ENCODE results near the gene CNOT3.
A peak's percentile ranks its signal among the peaks of the same experiment; 100 is the strongest.
"Not testable (repeated sequence)": the region's sequence is repeated elsewhere in the genome, so short reads cannot be mapped to it uniquely, and the experiment has no call there.

CNOT3 gene

GRCh38 chr19:54137699-54138488 lies at the start of gene CNOT3:
Gene CNOT3 (plus strand): TSS chr19:54137762. CDS start chr19:54142979, 5,217 bp downstream.
- no peak for DNase-seq (ENCODE audit: low read depth in 2 of 2)

DNA sequence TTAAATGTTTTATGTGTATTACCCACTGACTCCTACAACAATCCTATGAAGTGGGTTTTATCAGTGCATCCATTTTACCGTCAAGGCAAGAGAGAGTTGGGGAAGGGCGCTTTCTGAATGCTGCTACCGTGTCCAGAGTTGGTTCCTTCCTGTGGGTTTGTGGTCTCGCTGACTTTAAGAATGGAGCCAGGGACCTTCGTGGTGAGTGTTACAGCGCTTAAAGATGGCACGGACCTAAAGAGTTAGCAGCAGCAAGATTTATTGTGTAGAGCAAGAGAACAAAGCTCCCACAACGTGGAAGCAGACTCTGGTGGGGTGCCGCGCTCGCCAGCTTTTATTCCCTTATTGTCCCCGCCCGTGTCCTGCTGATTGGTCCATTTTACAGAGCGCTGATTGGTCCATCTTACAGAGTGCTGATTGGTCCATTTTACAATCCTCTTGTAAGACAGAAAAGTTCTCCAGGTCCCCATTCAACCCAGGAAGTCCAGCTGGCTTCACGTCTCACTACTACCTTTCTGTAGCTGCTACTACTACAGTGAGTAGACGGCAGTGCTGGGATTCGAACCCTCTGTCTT lies 43.0 kb upstream of the CNOT3 start:
- DNase-seq (ENCODE audit: low read depth in 2 of 2), result no peak

DNA sequence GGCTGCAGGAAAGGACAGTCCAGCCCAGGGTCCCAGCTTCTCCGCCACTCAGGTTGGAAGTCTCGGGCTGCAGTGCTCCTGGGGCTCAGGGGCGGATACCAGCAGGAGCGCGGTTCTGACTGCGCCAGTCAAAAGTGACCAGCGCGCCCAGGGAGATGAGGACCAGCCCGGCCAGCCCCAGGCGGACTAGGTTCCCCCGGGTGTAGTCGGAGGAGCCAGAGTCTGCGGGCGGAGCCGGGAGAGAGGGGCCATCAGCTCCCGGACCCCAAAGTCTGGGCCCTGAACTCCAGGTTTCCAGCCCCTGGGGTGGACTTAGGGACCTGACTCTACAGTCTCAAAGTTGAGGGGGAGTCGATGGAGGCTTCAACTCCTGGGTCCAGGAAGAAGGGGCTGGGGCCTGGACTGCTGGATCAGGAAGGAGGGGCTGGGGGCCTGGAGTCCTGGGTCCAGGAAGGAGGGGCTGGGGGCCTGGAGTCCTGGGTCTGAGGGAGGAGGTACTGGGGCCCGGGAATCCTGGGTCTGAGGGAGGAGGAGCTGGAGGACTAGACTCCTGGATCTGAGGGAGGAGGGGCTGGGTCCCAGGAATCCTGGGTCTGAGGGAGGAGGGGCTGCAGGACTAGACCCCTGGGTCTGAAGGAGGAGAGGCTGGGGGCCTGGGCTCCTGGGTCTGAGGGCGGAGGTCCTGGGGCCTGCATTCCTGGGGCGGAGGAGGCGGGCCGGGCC lies 42.3 kb upstream of the CNOT3 start:
- no peak for DNase-seq (ENCODE audit: low read depth in 2 of 2)

- peak in 1 of 2 donors; percentile 25 for DNase-seq (ENCODE audit: low read depth in 2 of 2)
Observed at GRCh38 chr19:54095859-54096616, 41.5 kb upstream of the CNOT3 start.

DNA sequence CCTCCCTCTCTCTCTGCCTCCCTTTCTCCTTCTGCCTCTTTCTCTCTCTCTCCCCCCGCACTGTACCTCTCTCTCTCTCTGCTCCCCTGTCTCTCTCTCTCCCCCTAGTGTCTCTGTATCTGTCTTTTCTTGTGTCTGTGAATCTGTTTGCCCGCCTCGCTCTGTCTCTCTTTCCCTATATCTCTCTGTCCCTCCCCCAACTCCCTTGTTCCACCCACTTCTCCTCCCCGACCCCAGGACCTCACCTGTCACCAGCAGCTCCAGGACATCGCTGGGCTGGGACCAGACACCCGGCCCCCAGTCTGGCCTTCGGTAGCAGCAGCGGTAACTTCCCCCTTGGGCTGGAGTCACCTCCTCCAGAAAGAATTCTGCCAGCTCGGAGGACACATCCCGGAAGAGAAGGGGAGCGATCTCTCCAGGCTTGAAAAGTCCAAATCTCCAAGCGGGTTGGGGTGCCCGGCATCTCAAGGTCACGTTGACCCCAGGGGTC lies 40.9 kb upstream of the CNOT3 start:
- DNase-seq (ENCODE audit: low read depth in 2 of 2), result no peak

- DNase-seq (ENCODE audit: low read depth in 2 of 2), result no peak
Observed at GRCh38 chr19:54099190-54099902, 38.2 kb upstream of the CNOT3 start.

GRCh38 chr19:54099903-54100255 lies 37.7 kb upstream of the CNOT3 start:
- not testable (repeated sequence) for DNase-seq (ENCODE audit: low read depth in 2 of 2)

GRCh38 chr19:54100561-54100960 lies 37.0 kb upstream of the CNOT3 start, which contains the start of gene OSCAR:
Gene OSCAR (minus strand): TSS chr19:54100803. CDS start chr19:54100792, 11 bp downstream.
- DNase-seq (ENCODE audit: low read depth in 2 of 2), result no peak

DNA sequence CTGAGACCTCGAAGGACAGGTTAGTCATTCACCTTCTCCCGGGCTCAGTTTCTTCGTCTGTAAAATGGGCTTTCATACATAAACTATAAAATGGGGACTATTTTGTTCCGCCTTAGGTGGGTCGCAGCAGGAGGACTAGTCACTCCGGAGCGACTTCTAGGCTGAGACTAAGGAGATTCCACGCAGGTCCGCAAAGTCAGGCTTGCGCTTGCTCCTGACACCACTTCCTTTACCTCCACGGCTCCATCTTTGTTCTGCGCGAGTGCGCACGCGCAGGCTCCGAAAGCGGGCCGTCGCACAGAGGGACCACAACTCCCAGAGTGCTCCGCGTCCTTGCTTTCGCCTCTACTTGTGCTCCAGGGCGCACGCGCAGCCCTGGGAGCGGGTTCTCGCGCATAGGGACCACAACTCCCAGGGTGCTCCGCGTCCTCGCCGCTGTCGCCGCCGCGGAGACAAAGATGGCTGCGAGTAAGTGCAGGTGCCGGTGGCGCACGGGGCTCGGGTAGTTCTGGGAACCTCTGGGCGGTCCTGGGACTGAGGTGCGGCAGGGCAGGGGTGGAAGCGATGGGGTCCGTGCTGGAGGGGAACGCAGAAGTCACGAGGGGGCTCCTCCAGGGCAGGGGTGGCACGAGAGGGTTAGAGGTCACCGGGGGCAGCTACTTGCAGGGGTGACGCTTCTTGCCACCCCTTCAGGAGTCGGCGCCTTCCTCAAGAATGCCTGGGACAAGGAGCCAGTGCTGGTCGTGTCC lies 35.0 kb upstream of the CNOT3 start, which contains the start of gene NDUFA3:
NDUFA3 (plus strand) TSS at position 435 of the 749 bp plus-strand sequence; CDS start at position 459, 24 bp downstream.
- DNase-seq (ENCODE audit: low read depth in 2 of 2), result peak; percentile 95

DNA sequence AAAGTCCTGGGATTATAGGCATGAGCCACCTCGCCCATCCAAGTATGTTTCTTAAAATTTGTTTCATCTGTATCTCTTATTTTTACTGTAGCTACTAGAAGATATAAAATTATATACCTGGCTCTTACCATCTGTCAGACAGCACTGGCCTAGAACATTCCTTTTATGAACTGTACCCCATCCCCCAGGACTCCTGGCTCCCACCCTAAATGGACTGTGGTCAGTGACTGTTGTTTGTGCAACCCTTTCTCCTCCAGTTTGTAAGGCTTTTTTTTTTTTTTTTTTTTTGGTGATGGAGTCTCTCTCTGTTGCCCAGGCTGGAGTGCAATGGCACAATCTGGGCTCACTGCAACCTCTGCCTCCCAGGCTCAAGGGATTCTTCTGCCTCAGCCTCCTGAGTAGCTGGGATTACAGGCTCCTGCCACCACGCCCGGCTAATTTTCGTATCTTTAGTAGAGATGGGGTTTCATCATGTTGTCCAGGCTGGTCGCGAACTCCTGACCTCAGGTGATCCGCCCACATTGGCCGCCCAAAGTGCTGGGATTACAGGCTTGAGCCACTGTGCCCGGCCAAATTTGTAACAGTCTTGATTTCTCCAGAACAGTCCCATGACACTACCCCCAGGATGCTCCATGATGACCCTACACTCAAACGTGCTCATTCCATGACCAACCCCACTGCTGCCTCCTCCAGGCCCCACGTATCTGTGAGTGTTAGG lies 32.4 kb upstream of the CNOT3 start:
- DNase-seq (ENCODE audit: low read depth in 2 of 2), result no peak

DNA sequence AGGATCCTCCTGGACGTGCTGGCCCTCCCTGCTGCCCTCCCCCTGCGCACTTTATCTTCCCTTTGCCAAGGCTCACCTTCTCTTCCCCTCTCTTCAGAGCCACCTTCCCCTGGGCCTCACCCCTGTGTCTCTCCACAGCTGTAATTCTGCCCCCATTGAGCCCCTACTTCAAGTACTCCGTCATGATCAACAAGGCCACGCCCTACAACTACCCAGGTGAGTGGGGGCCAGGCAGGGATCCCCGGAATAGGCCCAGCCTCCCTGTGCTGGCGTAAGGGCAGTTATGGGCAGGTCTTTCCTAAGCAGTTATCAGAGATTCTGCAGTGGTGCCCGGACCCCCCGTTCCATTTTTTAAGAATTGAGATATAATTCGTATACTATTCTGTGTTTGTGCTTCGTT lies 31.8 kb upstream of the CNOT3 start:
- DNase-seq (ENCODE audit: low read depth in 2 of 2), result no peak

GRCh38 chr19:54106716-54107115 lies 30.8 kb upstream of the CNOT3 start:
- no peak for DNase-seq (ENCODE audit: low read depth in 2 of 2)

DNA sequence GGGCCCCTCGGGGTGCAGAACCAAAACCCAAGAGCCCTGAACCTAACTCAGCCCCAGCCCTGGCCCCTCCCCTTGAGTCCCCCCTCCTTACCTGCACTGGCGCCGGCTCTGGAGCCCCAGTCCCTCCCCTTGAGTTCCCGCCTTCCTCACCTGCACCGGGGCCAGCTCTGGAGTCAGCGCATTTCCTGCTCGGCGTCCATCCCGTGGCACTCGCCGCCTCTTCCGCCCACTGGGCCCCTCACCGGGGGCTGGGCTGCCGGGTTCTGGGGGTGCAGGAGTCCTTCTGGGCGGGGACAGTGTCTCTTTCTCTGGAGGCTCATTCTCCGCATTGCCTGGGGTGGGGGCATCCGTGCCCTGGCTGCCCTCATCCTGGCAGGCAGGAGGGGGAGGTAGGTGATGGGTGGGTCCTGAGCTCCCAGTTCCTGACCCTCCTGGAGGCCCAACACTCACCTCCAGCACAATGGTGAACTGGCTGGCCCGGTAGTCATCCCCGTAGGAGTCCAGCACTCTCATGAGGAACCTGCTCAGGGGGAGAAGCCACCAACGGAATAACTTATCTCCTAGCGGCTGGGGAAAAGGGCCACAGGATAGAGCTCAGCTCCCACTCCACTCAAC lies 29.6 kb upstream of the CNOT3 start:
- no peak for DNase-seq (ENCODE audit: low read depth in 2 of 2)

DNA sequence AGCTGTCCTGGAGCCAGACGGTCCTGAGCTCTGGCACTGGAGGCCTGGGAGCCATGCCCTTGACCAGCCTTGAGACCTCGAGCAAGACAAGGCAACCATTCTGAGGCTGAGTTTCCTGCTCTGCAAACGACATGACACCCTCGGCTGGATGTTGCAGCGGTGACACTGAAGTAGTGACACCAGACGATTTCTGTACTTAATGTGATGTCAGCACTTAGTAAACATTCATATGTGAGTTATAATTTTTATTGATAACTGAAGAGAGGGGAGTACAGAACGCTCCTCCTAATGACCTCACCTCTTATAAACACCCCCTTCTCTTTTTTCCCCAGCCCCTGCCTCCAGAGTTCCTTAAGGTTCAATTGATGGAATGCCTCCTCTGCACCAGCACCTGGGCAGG lies 29.1 kb upstream of the CNOT3 start:
- DNase-seq (ENCODE audit: low read depth in 2 of 2), result no peak

GRCh38 chr19:54109651-54110050 lies 27.9 kb upstream of the CNOT3 start:
- DNase-seq (ENCODE audit: low read depth in 2 of 2), result no peak

DNA sequence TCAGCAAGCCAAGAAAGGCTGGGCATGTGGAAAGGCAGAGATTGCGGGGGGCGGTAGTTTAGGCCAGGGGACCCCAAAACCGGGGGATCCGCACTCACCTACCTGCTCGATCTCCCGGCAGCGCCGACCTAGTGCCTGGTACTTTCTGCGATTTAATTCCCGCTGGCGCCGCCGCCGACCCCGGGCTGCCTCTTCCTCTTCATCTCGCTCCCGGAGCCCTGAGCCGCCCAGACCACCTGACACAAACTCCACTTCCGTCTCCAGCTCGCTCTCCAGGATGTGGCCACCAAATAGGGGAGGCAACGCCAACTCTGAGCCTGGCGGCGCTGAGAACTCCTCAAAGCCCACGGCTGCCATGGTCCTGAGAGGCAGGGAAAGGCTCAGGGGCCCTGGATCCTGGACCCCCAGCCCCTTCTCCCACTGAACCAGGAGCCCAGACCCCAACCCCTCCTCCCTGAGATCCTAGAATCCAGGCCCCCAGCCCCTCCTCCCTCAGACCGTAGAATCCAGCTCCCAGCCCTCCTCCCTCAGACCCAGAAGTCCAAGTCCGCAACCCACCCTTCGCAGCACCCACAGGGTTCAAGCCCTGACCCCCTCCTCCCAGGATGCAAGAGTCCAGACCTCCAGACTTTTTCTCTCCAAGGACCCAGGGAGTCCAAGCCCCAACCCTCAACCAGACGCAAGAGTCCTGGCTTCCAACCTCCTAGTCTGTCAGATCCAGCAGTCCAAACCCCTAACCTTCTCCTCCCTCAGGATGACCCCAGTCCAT lies 23.0 kb upstream of the CNOT3 start:
- no peak for DNase-seq (ENCODE audit: low read depth in 2 of 2)

- DNase-seq (ENCODE audit: low read depth in 2 of 2), result peak; percentile 91 to 95
Observed at GRCh38 chr19:54115109-54116063, 22.2 kb upstream of the CNOT3 start, which contains the start of the genes PRPF31 and TFPT. Gene PRPF31 (plus strand): TSS chr19:54115754. CDS start chr19:54118279, 2,525 bp downstream. Gene TFPT (minus strand): TSS chr19:54115657. CDS start chr19:54115269, 388 bp downstream.
